HG02981 (cell line): ENCODE measurements around the gene AAK1.
"Not testable (repeated sequence)": the region's sequence is repeated elsewhere in the genome, so short reads cannot be mapped to it uniquely, and the experiment has no call there.

Experiments used
- ATAC-seq: cut with Tn5 transposase; IDR thresholded peaks from one replicate; pipeline ENCODE4 v1.9.1; 2021; ENCODE audit warnings: mild to moderate bottlenecking, moderate library complexity; ENCODE audit not compliant: unreplicated experiment

Gene AAK1

GRCh38 chr2:69461404-69461803, 182.1 kb downstream of the AAK1 start:
- no peak for ATAC-seq

- no peak for ATAC-seq
Measured at GRCh38 chr2:69459936-69460335, 183.6 kb downstream of the AAK1 start.

GRCh38 chr2:69456950-69457445, 186.5 kb downstream of the AAK1 start:
- ATAC-seq, result no peak

GRCh38 chr2:69456154-69456553, 187.4 kb downstream of the AAK1 start:
- ATAC-seq, result no peak

- ATAC-seq, result no peak
Measured at GRCh38 chr2:69454976-69455375, 188.6 kb downstream of the AAK1 start.

GRCh38 chr2:69453475-69454129, 189.9 kb downstream of the AAK1 start:
- peak; percentile 83 for ATAC-seq

- ATAC-seq, result no peak
Measured at GRCh38 chr2:69452687-69453086, 190.9 kb downstream of the AAK1 start.

GRCh38 chr2:69450735-69451416, 192.7 kb downstream of the AAK1 start:
- ATAC-seq, result no peak

GRCh38 chr2:69449906-69450305, 193.6 kb downstream of the AAK1 start:
- ATAC-seq, result no peak

- not testable (repeated sequence) for ATAC-seq
Measured at GRCh38 chr2:69443673-69444072, 199.9 kb downstream of the AAK1 start.

- ATAC-seq, result not testable (repeated sequence)
Measured at GRCh38 chr2:69439499-69439898, 204.0 kb downstream of the AAK1 start.

GRCh38 chr2:69438580-69438979, 205.0 kb downstream of the AAK1 start:
- ATAC-seq, result no peak

- ATAC-seq, result no peak
Measured at GRCh38 chr2:69437751-69438154, 205.8 kb downstream of the AAK1 start.

- peak; percentile 92 for ATAC-seq
Measured at GRCh38 chr2:69436938-69437750, 206.4 kb downstream of the AAK1 start, which contains the start of gene NFU1. TSS of gene NFU1 (minus strand) at chr2:69437435. CDS start at chr2:69437422, 13 bp downstream.

GRCh38 chr2:69436596-69436937, 207.0 kb downstream of the AAK1 start:
- ATAC-seq, result peak; percentile 4

GRCh38 chr2:69434753-69435152, 208.8 kb downstream of the AAK1 start:
- no peak for ATAC-seq

GRCh38 chr2:69429491-69430183, 213.9 kb downstream of the AAK1 start:
- no peak for ATAC-seq

- ATAC-seq, result no peak
Measured at GRCh38 chr2:69428981-69429380, 214.6 kb downstream of the AAK1 start.

GRCh38 chr2:69424419-69424818, 219.1 kb downstream of the AAK1 start:
- ATAC-seq, result no peak

GRCh38 chr2:69422198-69422597, 221.3 kb downstream of the AAK1 start:
- no peak for ATAC-seq

- not testable (repeated sequence) for ATAC-seq
Measured at GRCh38 chr2:69419111-69419510, 224.4 kb downstream of the AAK1 start.
